Endometrium (tissue), 2 donors: ENCODE measurements around the gene COG1.

Source experiments
- FAIRE-seq: peaks from 2 replicates; lab custom pipeline; 2012; peaks lifted over from hg19 to GRCh38; lab: Jason Lieb, UNC
- donor health status: control.
- donor health status: control.

Gene COG1

GRCh38 chr17:73198930-73199260, 6.0 kb downstream of the COG1 start:
- no peak for FAIRE-seq

- no peak for FAIRE-seq
These were observed 7.0 kb downstream of the COG1 start for GRCh38 chr17:73199751-73200317.

- FAIRE-seq = no peak
These were observed 7.6 kb downstream of the COG1 start for GRCh38 chr17:73200476-73200875.

DNA sequence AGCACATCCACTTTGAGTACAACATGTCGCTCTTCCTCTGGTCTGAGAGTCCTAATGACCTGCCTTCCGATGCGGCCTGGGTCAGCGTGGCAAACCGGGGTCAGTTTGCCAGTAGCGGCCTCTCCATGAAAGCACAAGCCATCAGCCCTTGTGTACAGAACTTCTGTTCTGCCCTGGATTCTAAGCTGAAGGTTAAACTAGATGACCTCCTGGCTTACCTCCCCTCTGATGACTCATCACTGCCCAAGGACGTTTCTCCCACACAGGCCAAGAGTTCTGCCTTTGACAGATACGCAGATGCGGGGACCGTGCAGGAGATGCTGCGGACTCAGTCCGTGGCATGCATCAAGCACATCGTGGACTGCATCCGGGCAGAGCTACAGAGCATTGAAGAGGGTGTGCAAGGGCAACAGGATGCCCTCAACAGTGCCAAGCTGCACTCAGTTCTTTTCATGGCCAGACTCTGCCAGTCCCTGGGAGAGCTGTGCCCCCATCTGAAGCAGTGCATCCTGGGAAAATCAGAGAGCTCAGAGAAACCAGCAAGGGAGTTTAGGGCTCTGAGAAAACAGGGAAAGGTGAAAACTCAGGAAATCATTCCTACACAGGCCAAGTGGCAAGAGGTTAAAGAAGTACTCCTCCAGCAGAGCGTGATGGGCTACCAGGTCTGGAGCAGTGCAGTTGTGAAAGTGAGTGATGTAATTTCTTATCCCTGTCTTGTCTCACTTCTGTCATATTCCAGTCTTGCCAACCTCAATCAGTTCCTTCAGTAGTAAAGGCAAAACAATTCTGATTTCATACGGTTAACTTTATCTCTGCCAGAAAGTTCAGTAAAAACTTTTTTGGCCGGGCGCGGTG, 8.6 kb downstream of the COG1 start:
- no peak for FAIRE-seq

DNA sequence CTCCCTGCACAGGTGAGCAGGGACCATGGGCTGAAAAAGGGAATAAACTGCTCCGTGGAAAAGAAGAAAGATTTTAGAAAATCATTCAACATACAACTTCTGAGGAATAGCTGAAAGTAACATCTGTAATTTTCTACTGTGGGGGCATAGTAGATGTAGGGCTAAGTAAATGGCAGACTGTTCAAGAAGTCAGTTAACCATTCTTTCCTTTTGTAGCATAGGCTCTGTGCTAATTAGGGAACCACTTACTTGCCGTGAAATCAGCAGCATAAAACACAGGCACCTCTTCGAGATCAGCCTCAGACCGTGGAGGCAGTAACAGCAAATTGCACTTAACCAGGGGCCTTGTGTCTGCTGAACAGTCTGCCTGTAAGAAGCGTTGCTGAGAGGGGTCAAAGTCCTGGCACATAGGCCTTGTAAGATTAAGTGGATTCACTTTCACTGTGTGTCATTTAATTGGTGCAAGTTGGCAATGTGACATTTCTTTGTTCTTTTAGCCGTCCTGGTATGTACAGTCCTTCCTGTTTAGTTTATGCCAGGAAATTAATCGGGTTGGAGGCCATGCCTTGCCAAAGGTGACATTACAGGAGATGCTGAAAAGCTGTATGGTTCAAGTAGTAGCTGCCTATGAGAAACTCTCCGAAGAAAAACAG, 10.4 kb downstream of the COG1 start:
- no peak for FAIRE-seq

GRCh38 chr17:73203788-73204479, 11.1 kb downstream of the COG1 start:
- no peak for FAIRE-seq

GRCh38 chr17:73205459-73205961, 12.7 kb downstream of the COG1 start:
- no peak for FAIRE-seq

- FAIRE-seq = no peak
These were observed 15.4 kb downstream of the COG1 start for GRCh38 chr17:73208139-73208827.

DNA sequence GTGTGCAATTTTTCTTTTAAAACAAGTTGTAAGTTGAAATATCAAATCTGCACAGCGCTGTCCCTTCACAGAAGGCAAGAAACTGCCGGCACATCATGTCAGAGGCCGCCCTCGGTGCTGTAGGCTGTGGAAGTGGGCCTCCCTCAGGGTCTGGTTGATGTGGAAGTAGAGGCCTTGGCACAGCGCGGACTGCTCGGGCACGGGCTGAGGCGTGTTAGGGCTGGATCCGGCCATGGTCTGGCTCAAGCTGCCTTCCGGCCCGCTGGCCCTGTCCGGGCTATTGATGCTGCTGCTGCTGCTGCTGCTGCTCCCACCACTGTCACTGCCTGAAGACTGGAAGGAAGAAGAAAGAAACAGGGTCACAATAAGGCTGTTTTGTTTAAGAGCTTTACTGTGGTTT, 16.6 kb downstream of the COG1 start:
- FAIRE-seq = no peak

DNA sequence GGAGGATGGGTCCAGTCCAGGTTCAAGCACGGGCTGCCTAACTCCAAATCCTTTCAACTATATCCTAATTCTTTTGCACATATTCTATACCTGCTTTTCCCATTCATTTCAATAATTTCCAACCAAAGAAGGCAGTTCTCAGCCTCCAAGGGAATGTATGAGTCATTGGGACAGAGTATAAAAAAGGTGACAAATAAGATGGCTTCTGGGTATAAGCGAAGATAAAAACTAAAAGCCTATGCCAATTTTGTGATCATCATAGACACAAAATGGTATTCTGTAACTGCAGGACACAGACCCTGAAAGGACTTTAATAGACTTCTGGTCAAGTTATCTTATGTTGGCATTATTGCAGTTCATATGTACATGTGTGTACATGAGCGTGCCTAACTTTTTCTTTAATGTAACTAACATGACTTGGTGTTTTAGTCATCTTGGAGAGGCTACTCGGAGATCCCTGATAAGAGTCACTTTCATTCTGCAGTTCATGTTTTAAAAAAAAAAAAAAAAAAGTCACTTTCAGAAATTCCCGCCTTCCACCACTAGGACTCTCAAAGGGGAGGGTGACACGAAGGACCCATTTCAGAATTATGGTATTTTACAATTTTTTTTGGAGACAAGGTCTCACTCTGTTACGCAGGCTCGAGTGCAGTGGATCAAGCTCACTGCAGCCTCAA, 17.3 kb downstream of the COG1 start:
- FAIRE-seq = no peak

DNA sequence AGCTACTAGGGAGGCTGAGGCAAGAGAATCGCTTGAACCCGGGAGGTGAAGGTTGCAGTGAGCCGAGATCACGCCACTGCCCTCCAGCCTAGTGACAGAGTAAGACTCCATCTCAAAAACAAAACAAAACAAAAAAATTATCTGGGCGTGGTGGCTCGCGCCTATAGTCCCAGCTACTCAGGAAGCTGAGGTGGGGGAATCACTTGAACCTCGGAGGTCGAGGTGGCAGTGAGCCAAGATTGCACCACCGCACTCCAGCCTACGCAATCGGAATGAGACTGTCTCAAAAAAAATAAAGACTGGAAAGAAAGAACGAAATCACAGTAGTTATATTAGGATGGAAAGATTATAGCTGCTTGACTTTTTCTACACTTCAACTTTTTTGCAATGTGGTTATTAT, 18.9 kb downstream of the COG1 start:
- no peak for FAIRE-seq

- no peak for FAIRE-seq
These were observed 21.2 kb downstream of the COG1 start for GRCh38 chr17:73214008-73214407.

- no peak for FAIRE-seq
These were observed 22.0 kb downstream of the COG1 start for GRCh38 chr17:73214851-73215250.

DNA sequence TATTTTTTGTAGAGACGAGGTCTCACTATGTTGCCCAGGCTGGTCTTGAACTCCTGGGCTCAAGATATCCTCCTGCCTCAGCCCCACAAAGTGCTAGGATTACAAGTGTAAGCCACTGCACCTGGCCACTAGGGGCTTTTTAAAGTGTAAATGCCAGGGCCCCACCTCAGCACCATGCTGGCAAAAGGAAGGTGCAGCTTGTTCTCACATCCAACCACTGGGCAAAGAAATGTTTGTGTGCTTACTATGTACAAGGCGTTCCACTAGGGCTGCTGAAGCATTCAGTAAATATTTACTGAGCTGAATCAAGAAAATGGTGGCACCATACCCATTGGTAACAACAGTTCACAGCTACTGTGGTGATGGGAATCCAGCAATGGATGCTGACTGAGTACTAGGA, 22.6 kb downstream of the COG1 start:
- FAIRE-seq = no peak

DNA sequence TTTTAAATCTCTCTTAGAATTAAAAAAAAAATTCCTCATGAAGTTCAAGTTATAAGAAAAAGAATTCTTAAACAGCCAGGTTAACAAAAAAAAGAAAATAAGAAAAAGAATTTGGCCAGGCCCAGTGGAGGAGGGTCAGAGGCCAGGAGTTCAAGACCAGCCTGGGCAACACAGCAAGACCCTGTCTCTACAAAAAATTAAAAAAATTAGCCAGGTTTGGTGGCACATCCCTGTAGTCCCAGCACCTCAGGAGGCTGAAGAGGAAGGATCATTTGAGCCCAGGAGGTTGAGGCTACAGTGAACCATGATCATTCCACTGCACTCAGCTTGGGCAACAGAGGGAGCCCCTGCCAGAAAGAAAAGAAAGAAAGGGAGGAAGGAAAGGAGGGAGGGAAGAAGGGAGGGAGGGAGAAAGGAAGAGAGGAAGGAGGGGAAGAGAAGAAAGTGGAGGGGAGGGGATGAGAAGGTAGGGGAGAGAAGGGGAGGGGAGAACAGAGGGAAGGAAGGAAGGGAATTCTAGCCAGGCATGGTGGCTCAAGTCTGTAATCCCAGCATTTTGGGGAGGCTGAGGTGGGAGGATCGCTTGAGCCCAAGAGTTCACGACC, 30.9 kb downstream of the COG1 start:
- FAIRE-seq = no peak

- FAIRE-seq = no peak
These were observed 31.4 kb downstream of the COG1 start for GRCh38 chr17:73224237-73224636.

DNA sequence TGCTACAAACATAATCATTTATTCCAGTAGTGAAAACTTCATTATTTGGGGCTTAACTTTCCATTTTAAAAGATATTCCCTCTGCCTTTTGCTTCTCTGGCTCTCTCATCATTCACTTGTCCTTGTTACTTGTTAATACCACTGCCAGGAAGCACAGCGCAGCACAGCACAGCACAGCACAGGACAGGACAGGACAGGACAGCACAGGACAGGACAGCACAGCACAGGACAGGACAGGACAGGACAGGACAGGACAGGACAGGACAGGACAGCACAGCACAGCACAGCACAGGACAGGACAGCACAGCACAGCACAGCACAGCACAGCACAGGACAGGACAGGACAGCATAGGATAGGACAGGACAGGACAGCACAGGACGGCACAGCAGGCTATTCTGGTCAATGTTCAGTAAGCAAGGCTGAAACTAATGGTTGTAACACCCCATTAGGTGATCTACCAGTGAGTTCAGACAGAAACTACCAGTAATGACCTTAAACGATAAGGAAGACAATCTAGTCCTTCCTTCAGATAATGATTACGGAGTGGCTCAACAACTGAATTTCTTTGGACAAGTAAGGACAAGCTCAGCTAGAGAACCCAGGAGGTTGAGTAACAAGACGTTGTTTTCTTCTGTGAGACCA, 31.9 kb downstream of the COG1 start:
- FAIRE-seq = no peak

GRCh38 chr17:73226556-73227172, 33.8 kb downstream of the COG1 start:
- no peak for FAIRE-seq

GRCh38 chr17:73227379-73227778, 34.5 kb downstream of the COG1 start:
- FAIRE-seq = no peak

- FAIRE-seq = no peak
These were observed 35.1 kb downstream of the COG1 start for GRCh38 chr17:73227944-73228343.
